Measurements from ENCODE around the gene IQSEC2.

The IQSEC2 gene

GRCh38 chrX:53281321-53281822 is at the start of gene IQSEC2:
IQSEC2 (minus strand) TSS chrX:53281584.
- TF ChIP-seq, protein P1, sequence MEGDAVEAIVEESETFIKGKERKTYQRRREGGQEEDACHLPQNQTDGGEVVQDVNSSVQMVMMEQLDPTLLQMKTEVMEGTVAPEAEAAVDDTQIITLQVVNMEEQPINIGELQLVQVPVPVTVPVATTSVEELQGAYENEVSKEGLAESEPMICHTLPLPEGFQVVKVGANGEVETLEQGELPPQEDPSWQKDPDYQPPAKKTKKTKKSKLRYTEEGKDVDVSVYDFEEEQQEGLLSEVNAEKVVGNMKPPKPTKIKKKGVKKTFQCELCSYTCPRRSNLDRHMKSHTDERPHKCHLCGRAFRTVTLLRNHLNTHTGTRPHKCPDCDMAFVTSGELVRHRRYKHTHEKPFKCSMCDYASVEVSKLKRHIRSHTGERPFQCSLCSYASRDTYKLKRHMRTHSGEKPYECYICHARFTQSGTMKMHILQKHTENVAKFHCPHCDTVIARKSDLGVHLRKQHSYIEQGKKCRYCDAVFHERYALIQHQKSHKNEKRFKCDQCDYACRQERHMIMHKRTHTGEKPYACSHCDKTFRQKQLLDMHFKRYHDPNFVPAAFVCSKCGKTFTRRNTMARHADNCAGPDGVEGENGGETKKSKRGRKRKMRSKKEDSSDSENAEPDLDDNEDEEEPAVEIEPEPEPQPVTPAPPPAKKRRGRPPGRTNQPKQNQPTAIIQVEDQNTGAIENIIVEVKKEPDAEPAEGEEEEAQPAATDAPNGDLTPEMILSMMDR (IDR thresholded peaks at IDR 0.05; ENCODE audit: low read depth, low read length) = no peak
- peak; percentile 74 to 82 for DNase-seq (ENCODE audit: low read depth in 2 of 2)
- H3K4me3 ChIP-seq (replicated peaks in 1 of 2; ENCODE audit: low read depth in 2 of 2, low read length in 2 of 2) = peak within 1 kb of the TSS; percentile 27 to 51

DNA sequence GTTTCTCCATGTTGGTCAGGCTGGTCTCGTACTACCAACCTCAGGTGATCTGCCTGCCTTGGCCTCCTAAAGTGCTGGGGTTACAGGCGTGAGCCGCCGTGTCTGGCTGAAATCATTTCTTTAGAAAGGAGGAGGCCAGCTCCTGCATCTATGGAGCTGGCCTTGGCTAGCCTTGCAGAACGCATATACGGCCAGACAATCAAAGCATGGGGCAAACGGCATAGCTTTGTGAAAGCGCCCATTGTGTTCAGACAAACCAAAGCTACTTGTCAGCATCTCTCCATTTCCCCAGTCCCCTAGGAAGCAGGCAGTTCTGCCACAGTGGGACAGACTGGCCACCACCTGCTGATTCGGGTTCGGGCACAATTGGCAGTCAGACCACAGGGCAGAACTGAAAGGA is 48.9 kb upstream of the IQSEC2 start:
- no peak overlapping the region for H3K4me3 ChIP-seq (replicated peaks in 1 of 2; ENCODE audit: low read depth in 2 of 2, low read length in 2 of 2)
- no peak for DNase-seq (ENCODE audit: low read depth in 2 of 2)
- TF ChIP-seq, protein P1 (IDR thresholded peaks at IDR 0.05; ENCODE audit: low read depth, low read length) = no peak

DNA sequence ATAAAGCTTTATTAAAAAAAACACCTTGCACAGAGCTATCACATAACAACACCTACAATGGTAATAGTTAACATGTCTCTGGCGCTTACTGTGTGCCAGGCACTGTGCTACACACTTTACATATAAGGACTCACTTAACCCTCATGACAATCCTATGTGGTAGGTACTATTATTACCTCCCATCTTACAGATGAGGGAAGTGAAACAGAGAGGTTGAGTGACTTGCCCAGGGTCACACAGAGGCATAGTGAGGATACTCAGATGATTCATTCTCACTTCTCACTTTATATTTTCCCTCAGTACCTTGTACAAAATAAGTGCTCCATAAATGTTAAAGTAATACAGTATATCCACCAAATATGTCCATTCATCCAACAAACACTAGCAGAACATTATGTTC is 43.4 kb upstream of the IQSEC2 start:
- TF ChIP-seq, protein P1 (IDR thresholded peaks at IDR 0.05; ENCODE audit: low read depth, low read length) = no peak
- no peak overlapping the region for H3K4me3 ChIP-seq (replicated peaks in 1 of 2; ENCODE audit: low read depth in 2 of 2, low read length in 2 of 2)
- DNase-seq (ENCODE audit: low read depth in 2 of 2) = no peak

GRCh38 chrX:53324085-53324484 is 42.7 kb upstream of the IQSEC2 start:
- no peak overlapping the region for H3K4me3 ChIP-seq (replicated peaks in 1 of 2; ENCODE audit: low read depth in 2 of 2, low read length in 2 of 2)
- no peak for DNase-seq (ENCODE audit: low read depth in 2 of 2)

GRCh38 chrX:53323196-53323595 is 41.8 kb upstream of the IQSEC2 start:
- TF ChIP-seq, protein P1 (IDR thresholded peaks at IDR 0.05; ENCODE audit: low read depth, low read length) = no peak
- H3K4me3 ChIP-seq (replicated peaks in 1 of 2; ENCODE audit: low read depth in 2 of 2, low read length in 2 of 2) = no peak overlapping the region
- no peak for DNase-seq (ENCODE audit: low read depth in 2 of 2)

More at GRCh38 chrX:53324085-53324484, 42.7 kb upstream of the IQSEC2 start:
- TF ChIP-seq, protein P1 (IDR thresholded peaks at IDR 0.05; ENCODE audit: low read depth, low read length) = no peak

DNA sequence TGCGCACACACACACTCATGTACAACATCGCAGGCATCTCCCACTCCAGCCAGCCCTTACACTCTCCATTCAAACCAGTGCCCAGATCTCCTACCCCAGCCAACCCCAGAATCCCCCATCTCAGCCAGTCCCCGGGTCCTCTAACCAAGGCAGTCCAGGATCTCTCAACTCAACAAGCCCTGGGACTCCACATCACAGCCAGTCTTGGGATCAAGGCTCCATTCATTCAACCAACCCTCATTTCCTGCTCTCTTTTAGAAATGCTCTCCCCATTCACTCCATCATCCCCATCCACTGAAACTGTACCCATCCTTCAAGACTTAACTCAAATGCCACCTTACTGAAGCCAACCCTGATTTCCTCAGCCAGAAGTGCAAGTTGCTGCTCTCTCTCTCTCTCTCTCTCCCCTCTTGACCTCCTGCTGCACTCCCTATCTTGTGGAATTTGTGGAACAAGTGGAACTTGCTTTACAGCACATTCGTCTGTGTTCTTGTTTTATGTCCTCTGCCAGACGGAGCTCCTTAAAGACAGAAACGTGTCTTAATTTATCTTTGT is 40.6 kb upstream of the IQSEC2 start:
- TF ChIP-seq, protein P1 (IDR thresholded peaks at IDR 0.05; ENCODE audit: low read depth, low read length) = no peak
- no peak overlapping the region for H3K4me3 ChIP-seq (replicated peaks in 1 of 2; ENCODE audit: low read depth in 2 of 2, low read length in 2 of 2)
- no peak for DNase-seq (ENCODE audit: low read depth in 2 of 2)

Measured in cardiac fibroblast (primary cell).